HG03460 (cell line): ENCODE measurements around the gene PATZ1.

Source experiments
- ATAC-seq: cut with Tn5 transposase; IDR thresholded peaks from one replicate; pipeline ENCODE4 v1.9.1; 2021; ENCODE audit not compliant: unreplicated experiment

PATZ1 gene

GRCh38 chr22:31284281-31285155 is 61.6 kb downstream of the PATZ1 start:
- no peak for ATAC-seq

- no peak for ATAC-seq
These were observed 63.2 kb downstream of the PATZ1 start for GRCh38 chr22:31282748-31283468.

- ATAC-seq: no peak
These were observed 64.4 kb downstream of the PATZ1 start for GRCh38 chr22:31281733-31282132.

GRCh38 chr22:31279821-31280505 is 66.2 kb downstream of the PATZ1 start:
- ATAC-seq: no peak

- ATAC-seq: no peak
These were observed 66.8 kb downstream of the PATZ1 start for GRCh38 chr22:31279327-31279669.

GRCh38 chr22:31278626-31279326 is 67.4 kb downstream of the PATZ1 start:
- no peak for ATAC-seq

GRCh38 chr22:31278151-31278621 is 68.0 kb downstream of the PATZ1 start:
- no peak for ATAC-seq

GRCh38 chr22:31277741-31278140 is 68.4 kb downstream of the PATZ1 start:
- ATAC-seq: no peak

- ATAC-seq: no peak
These were observed 69.5 kb downstream of the PATZ1 start for GRCh38 chr22:31276426-31277167.
